ENCODE measurements around the gene JCAD.

Gene JCAD

GRCh38 chr10:30074933-30075332, 15.5 kb upstream of the JCAD start:
- no peak for DNase-seq (ENCODE audit: low read depth in 2 of 3, low spot score in 2 of 3)

GRCh38 chr10:30074090-30074489, 14.7 kb upstream of the JCAD start:
- no peak for DNase-seq (ENCODE audit: low read depth in 2 of 3, low spot score in 2 of 3)

GRCh38 chr10:30073767-30074060, 14.3 kb upstream of the JCAD start:
- no peak for DNase-seq (ENCODE audit: low read depth in 2 of 3, low spot score in 2 of 3)

GRCh38 chr10:30073045-30073766, 13.8 kb upstream of the JCAD start:
- no peak for DNase-seq (ENCODE audit: low read depth in 2 of 3, low spot score in 2 of 3)

GRCh38 chr10:30072068-30072467, 12.7 kb upstream of the JCAD start:
- DNase-seq (ENCODE audit: low read depth in 2 of 3, low spot score in 2 of 3): no peak

GRCh38 chr10:30070001-30070685, 10.8 kb upstream of the JCAD start:
- DNase-seq (ENCODE audit: low read depth in 2 of 3, low spot score in 2 of 3): no peak

GRCh38 chr10:30068492-30069223, 9.3 kb upstream of the JCAD start:
- no peak for DNase-seq (ENCODE audit: low read depth in 2 of 3, low spot score in 2 of 3)

GRCh38 chr10:30063099-30063498, 3.7 kb upstream of the JCAD start:
- no peak for DNase-seq (ENCODE audit: low read depth in 2 of 3, low spot score in 2 of 3)

- no peak for DNase-seq (ENCODE audit: low read depth in 2 of 3, low spot score in 2 of 3)
Measured at GRCh38 chr10:30062582-30062981, 3.2 kb upstream of the JCAD start.

GRCh38 chr10:30062090-30062489, 2.7 kb upstream of the JCAD start:
- no peak for DNase-seq (ENCODE audit: low read depth in 2 of 3, low spot score in 2 of 3)

- DNase-seq (ENCODE audit: low read depth in 2 of 3, low spot score in 2 of 3): no peak
Measured at GRCh38 chr10:30058570-30059132, 735 bp downstream of the JCAD start.

- DNase-seq (ENCODE audit: low read depth in 2 of 3, low spot score in 2 of 3): no peak
Measured at GRCh38 chr10:30057894-30058556, 1.4 kb downstream of the JCAD start.

GRCh38 chr10:30057421-30057841, 2.0 kb downstream of the JCAD start:
- no peak for DNase-seq (ENCODE audit: low read depth in 2 of 3, low spot score in 2 of 3)

GRCh38 chr10:30056767-30057355, 2.5 kb downstream of the JCAD start:
- no peak for DNase-seq (ENCODE audit: low read depth in 2 of 3, low spot score in 2 of 3)

GRCh38 chr10:30056281-30056680, 3.1 kb downstream of the JCAD start:
- DNase-seq (ENCODE audit: low read depth in 2 of 3, low spot score in 2 of 3): no peak

GRCh38 chr10:30055226-30055662, 4.1 kb downstream of the JCAD start:
- DNase-seq (ENCODE audit: low read depth in 2 of 3, low spot score in 2 of 3): no peak

- no peak for DNase-seq (ENCODE audit: low read depth in 2 of 3, low spot score in 2 of 3)
Measured at GRCh38 chr10:30052062-30052461, 7.3 kb downstream of the JCAD start.

- no peak for DNase-seq (ENCODE audit: low read depth in 2 of 3, low spot score in 2 of 3)
Measured at GRCh38 chr10:30051220-30051619, 8.2 kb downstream of the JCAD start.

GRCh38 chr10:30050411-30050810, 9.0 kb downstream of the JCAD start:
- no peak for DNase-seq (ENCODE audit: low read depth in 2 of 3, low spot score in 2 of 3)

GRCh38 chr10:30048768-30049517, 10.4 kb downstream of the JCAD start:
- DNase-seq (ENCODE audit: low read depth in 2 of 3, low spot score in 2 of 3): no peak

Measured in activated CD8-positive, alpha-beta memory T cell treated with anti-CD3 and anti-CD28 coated beads for 48 hours (primary cell).